Activated CD4-positive, alpha-beta memory T cell treated with anti-CD3 and anti-CD28 coated beads, Interleukin-2, amount 10 ng/mL, durations not matched to agents 7 days and 5 days (primary cell): ENCODE results near the gene MARS2. TPM values are rescaled to one million over a fixed set of nuclear protein-coding genes. Genes with fewer than 3 reads are reported as not detected.

Source experiments
- CTCF ChIA-PET: fragments of 350-600 bp; sonication (Branson Sonifier 250); formaldehyde crosslinking; loops from one replicate; lab custom pipeline; 2021; ENCODE audit warnings: antibody characterized with exemption, inconsistent platforms; lab: Charles Lee
- POLR2A ChIA-PET: fragments of 350-600 bp; sonication (Branson Sonifier 250); formaldehyde crosslinking; loops from one replicate; lab custom pipeline; 2021; ENCODE audit warnings: antibody characterized with exemption; lab: Charles Lee
- DNase-seq: peaks from one replicate; pipeline ENCODE4 v3.0.0-alpha.2; 2020
- H3K27ac Mint-ChIP-seq: one replicate; pipeline ENCODE4 v1.8.0; 2021; ENCODE audit warnings: mild to moderate bottlenecking, mixed read lengths
- H3K27me3 Mint-ChIP-seq: one replicate; pipeline ENCODE4 v1.8.0; 2021; ENCODE audit warnings: mixed read lengths
- H3K36me3 Mint-ChIP-seq: one replicate; pipeline ENCODE4 v1.8.0; 2021; ENCODE audit warnings: low read depth, mixed read lengths
- H3K4me1 Mint-ChIP-seq: one replicate; pipeline ENCODE4 v1.8.0; 2021; ENCODE audit warnings: mixed read lengths
- H3K4me3 Mint-ChIP-seq: one replicate; pipeline ENCODE4 v1.8.0; 2021; ENCODE audit warnings: mild to moderate bottlenecking, mixed read lengths
- H3K9me3 Mint-ChIP-seq: one replicate; pipeline ENCODE4 v1.8.0; 2021; ENCODE audit warnings: mixed read lengths
- total RNA-seq, 2 experiments: library from RNA; stranded (reverse); gene quantifications; one replicate each; pipeline ENCODE4 v1.2.3, GENCODE V29; 2021

Gene MARS2
- total RNA-seq = 1 to 10 TPM; 9.6 to 9.9 TPM

GRCh38 chr2:197705121-197705911 lies at the start of gene MARS2:
TSS of gene MARS2 (plus strand) at chr2:197705369. CDS start at chr2:197705406, 37 bp downstream.
- ChIA-PET CTCF (interaction anchor here (0.6 to 3.3 kb wide), 7 partner anchors 11 to 252 kb away, joined by 3 to 19 read pairs (median 3); partner anchors contain the start of gene COQ10B), POLR2A (interaction anchor here (0.6 to 3.5 kb wide), 20 partner anchors 11 to 905 kb away, joined by 3 to 35 read pairs (median 4); partner anchors contain the start of genes COQ10B, GTF3C3, HSPD1 and HSPE1)
- DNase-seq = peak; percentile 94
- Mint-ChIP-seq H3K9me3 (no peaks in the 10 kb centered on the region), H3K36me3 (peaks cover 17% of the 10 kb centered on the region), H3K27me3 (no peaks in the 10 kb centered on the region), H3K4me1 (peaks cover 46% of the 10 kb centered on the region), H3K4me3 (peak within 1 kb of the TSS; percentile 88), H3K27ac (peak within 1 kb of the TSS; percentile 82)

- ChIA-PET POLR2A (no interaction called here), CTCF (no interaction called here)
- Mint-ChIP-seq H3K36me3 (no peaks in the 10 kb centered on the region), H3K4me3 (no peak overlapping the region), H3K4me1 (no peaks in the 10 kb centered on the region), H3K27me3 (peaks cover 2% of the 10 kb centered on the region), H3K9me3 (no peaks in the 10 kb centered on the region), H3K27ac (no peak overlapping the region)
- no peak for DNase-seq
Observed at GRCh38 chr2:197657562-197657961, 47.6 kb upstream of the MARS2 start.

DNA sequence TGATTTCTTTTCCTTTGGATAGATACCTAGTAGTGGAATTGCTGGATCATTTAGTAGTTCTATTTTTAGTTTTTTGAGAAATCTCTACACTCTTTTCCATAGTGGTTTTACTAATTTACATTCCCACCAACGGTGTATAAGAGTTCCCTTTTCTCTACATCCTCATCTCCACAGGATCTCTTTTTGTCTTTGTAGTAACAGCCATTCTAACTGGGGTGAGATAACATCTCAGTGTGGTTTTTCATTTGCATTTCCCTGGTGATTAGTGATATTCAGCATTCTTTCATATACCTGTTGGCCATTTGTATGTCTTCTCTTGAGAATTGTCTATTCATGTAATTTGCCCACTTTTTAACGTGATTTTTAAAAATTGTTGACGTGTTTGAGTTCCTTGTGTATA lies 43.5 kb upstream of the MARS2 start:
- Mint-ChIP-seq H3K36me3 (no peaks in the 10 kb centered on the region), H3K4me1 (no peaks in the 10 kb centered on the region), H3K4me3 (no peak overlapping the region), H3K27me3 (peaks cover 1% of the 10 kb centered on the region), H3K27ac (no peak overlapping the region), H3K9me3 (no peaks in the 10 kb centered on the region)
- ChIA-PET CTCF (no interaction called here), POLR2A (no interaction called here)
- no peak for DNase-seq

GRCh38 chr2:197666277-197666676 lies 38.9 kb upstream of the MARS2 start:
- Mint-ChIP-seq H3K27me3 (peaks cover 5% of the 10 kb centered on the region), H3K4me3 (no peak overlapping the region), H3K27ac (no peak overlapping the region), H3K4me1 (no peaks in the 10 kb centered on the region), H3K9me3 (peaks cover 6% of the 10 kb centered on the region), H3K36me3 (no peaks in the 10 kb centered on the region)
- POLR2A ChIA-PET = no interaction called here
- CTCF ChIA-PET = no interaction called here
- no peak for DNase-seq

- Mint-ChIP-seq H3K36me3 (no peaks in the 10 kb centered on the region), H3K27ac (no peak overlapping the region), H3K27me3 (peaks cover 13% of the 10 kb centered on the region), H3K4me3 (no peak overlapping the region), H3K4me1 (no peaks in the 10 kb centered on the region), H3K9me3 (peaks cover 6% of the 10 kb centered on the region)
- ChIA-PET CTCF (no interaction called here), POLR2A (no interaction called here)
- DNase-seq = no peak
Observed at GRCh38 chr2:197668296-197668695, 36.9 kb upstream of the MARS2 start.

DNA sequence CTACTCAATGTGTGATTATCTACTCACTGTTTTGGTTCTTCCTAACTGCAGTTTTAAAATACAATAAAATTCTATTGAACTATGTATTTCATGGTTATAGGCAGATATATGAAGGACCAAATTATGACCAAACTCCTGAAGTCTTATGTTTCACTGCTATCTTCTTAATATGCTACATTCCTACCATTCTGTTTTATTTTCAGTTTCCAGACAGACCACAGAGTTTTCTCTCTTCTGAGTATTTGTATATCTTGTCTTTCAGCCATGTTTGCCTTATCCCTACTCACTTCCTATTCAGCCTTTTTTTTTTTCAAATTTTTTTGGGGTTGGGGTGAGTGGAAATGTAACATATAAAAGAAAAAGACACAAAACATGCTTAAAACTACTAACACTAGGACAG lies 36.1 kb upstream of the MARS2 start:
- CTCF ChIA-PET = no interaction called here
- Mint-ChIP-seq H3K36me3 (no peaks in the 10 kb centered on the region), H3K27me3 (peaks cover 16% of the 10 kb centered on the region), H3K4me3 (no peak overlapping the region), H3K27ac (no peak overlapping the region), H3K4me1 (no peaks in the 10 kb centered on the region), H3K9me3 (peaks cover 6% of the 10 kb centered on the region)
- no peak for DNase-seq
- POLR2A ChIA-PET = no interaction called here

GRCh38 chr2:197672371-197672893 lies 32.7 kb upstream of the MARS2 start:
- Mint-ChIP-seq H3K4me1 (no peaks in the 10 kb centered on the region), H3K9me3 (peaks cover 5% of the 10 kb centered on the region), H3K27me3 (peaks cover 19% of the 10 kb centered on the region), H3K27ac (no peak overlapping the region), H3K36me3 (no peaks in the 10 kb centered on the region), H3K4me3 (no peak overlapping the region)
- ChIA-PET POLR2A (no interaction called here), CTCF (no interaction called here)
- no peak for DNase-seq

GRCh38 chr2:197673106-197673505 lies 32.1 kb upstream of the MARS2 start:
- no peak overlapping the region for H3K4me3 Mint-ChIP-seq
- no peak overlapping the region for H3K27ac Mint-ChIP-seq
- no peaks in the 10 kb centered on the region for H3K36me3 Mint-ChIP-seq
- peaks cover 23% of the 10 kb centered on the region for H3K27me3 Mint-ChIP-seq
- peaks cover 3% of the 10 kb centered on the region for H3K9me3 Mint-ChIP-seq
- no peaks in the 10 kb centered on the region for H3K4me1 Mint-ChIP-seq
- CTCF ChIA-PET = no interaction called here
- DNase-seq = no peak
- POLR2A ChIA-PET = no interaction called here

GRCh38 chr2:197673606-197674005 lies 31.6 kb upstream of the MARS2 start:
- POLR2A ChIA-PET = no interaction called here
- Mint-ChIP-seq H3K27me3 (peaks cover 25% of the 10 kb centered on the region), H3K27ac (no peak overlapping the region), H3K9me3 (peaks cover 3% of the 10 kb centered on the region), H3K4me3 (no peak overlapping the region), H3K4me1 (no peaks in the 10 kb centered on the region), H3K36me3 (no peaks in the 10 kb centered on the region)
- CTCF ChIA-PET = interaction anchor here (0.7 kb wide), 2 partner anchors 11 to 32 kb away, joined by 3 read pairs; no protein-coding TSS in a partner anchor
- DNase-seq = no peak

DNA sequence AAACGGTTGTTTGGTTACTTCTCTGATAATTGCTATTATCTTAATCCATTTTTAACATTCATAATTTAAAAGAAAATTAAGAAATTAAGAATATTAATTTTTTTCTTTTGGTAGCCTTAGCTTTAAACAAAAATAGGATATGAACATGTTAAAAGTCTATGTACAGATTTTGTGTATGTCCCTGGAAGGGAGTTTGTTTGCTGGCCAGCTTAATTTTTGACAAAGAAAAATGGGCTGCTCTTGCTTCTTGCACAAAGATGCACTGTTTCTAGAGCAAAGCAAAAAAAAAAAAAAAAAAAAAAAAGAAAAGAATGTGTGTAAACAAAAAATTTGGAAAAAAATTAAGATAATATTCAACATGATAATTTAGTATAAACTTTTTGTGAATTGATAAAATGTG lies 31.1 kb upstream of the MARS2 start:
- Mint-ChIP-seq H3K27me3 (peaks cover 26% of the 10 kb centered on the region), H3K9me3 (peaks cover under 1% of the 10 kb centered on the region), H3K4me1 (no peaks in the 10 kb centered on the region), H3K4me3 (no peak overlapping the region), H3K27ac (no peak overlapping the region), H3K36me3 (no peaks in the 10 kb centered on the region)
- CTCF ChIA-PET = interaction anchor here (0.7 kb wide), 2 partner anchors 12 to 32 kb away, joined by 3 read pairs; no protein-coding TSS in a partner anchor
- POLR2A ChIA-PET = interaction anchor here (0.6 kb wide), 1 partner anchor 140 kb away, joined by 3 read pairs; no protein-coding TSS in a partner anchor
- no peak for DNase-seq

DNA sequence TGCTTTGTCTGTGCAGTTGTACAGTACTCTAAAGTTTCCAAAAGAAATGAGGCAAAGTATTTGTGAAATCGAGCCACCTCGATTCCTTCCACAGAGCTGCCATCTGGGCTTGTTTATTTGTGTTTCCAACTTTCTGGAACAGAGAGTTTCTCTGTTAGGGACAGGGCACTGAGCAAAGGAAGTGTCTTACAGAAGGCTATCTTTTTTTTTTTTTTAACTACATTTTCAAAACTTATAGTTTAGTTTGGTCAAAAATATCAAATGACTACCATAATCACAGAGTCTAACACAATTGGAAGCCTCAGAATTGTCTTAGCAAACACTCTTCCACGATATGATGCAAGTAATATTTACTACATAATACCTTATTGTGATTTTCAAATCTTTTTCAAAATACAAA lies 30.6 kb upstream of the MARS2 start:
- Mint-ChIP-seq H3K27ac (no peak overlapping the region), H3K9me3 (no peaks in the 10 kb centered on the region), H3K36me3 (no peaks in the 10 kb centered on the region), H3K4me3 (no peak overlapping the region), H3K4me1 (no peaks in the 10 kb centered on the region), H3K27me3 (peaks cover 26% of the 10 kb centered on the region)
- DNase-seq = no peak
- ChIA-PET CTCF (no interaction called here), POLR2A (interaction anchor here (0.6 kb wide), 1 partner anchor 140 kb away, joined by 3 read pairs; no protein-coding TSS in a partner anchor)

DNA sequence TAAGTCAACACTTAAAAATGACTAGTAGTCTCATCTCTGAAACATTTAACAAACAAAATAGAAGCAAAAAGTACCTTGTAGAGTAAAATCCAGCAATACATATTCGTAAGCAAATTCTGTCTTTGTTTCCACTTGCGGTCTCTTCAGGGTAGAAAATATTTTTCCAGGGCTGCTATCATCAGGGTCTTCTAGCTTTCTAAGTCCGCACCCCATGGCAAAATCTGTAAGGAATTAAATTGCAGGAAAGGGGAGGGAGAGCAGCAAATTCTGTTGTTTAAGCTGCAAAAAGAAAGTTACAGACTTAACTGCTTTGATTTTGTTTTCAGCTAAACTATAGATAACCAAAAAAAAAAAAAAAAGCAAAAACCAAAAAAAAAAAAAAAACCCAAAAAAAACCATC lies 29.9 kb upstream of the MARS2 start, which contains the start of gene RFTN2:
TSS of gene RFTN2 (minus strand) at position 342 of the 400 bp plus-strand sequence. CDS start at position 213, 129 bp downstream.
- H3K4me1 Mint-ChIP-seq = no peaks in the 10 kb centered on the region
- H3K36me3 Mint-ChIP-seq = no peaks in the 10 kb centered on the region
- H3K27me3 Mint-ChIP-seq = peaks cover 26% of the 10 kb centered on the region
- no peak within 1 kb of the TSS for H3K27ac Mint-ChIP-seq
- H3K9me3 Mint-ChIP-seq = no peaks in the 10 kb centered on the region
- no peak for DNase-seq
- POLR2A ChIA-PET = no interaction called here
- H3K4me3 Mint-ChIP-seq = no peak within 1 kb of the TSS
- CTCF ChIA-PET = no interaction called here

DNA sequence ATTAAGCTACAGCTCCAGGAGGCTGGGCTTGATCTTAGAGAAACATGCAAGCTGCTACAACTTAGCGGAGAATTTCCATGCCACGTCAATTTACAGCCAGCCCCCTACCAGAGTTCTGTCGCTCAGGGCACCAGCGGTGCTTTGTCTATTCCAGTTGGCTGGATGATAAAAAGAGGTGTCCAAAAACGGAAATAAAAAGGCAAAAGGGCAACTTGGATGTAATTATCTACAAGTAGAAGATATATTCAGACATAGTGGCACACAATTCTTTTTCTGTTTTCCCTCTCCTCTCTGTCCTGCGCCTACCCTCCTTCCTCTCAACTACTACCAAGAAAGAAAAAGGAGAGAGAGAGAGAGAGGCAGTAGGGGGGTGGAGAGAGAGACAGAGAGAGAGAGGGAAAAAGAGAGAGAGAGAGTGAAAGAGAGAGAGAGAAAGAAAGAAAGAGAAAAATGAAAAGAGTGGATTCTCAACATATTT lies 29.4 kb upstream of the MARS2 start:
- Mint-ChIP-seq H3K36me3 (no peaks in the 10 kb centered on the region), H3K27me3 (peaks cover 27% of the 10 kb centered on the region), H3K4me1 (no peaks in the 10 kb centered on the region), H3K9me3 (no peaks in the 10 kb centered on the region), H3K4me3 (no peak overlapping the region), H3K27ac (no peak overlapping the region)
- no peak for DNase-seq
- ChIA-PET POLR2A (no interaction called here), CTCF (no interaction called here)
